ENCODE measurements around the gene MRPL55. TPM values are rescaled to one million over a fixed set of nuclear protein-coding genes. Genes with fewer than 3 reads are reported as not detected.
A peak's percentile ranks its signal among the peaks of the same experiment; 100 is the strongest.

Gene MRPL55
- total RNA-seq, 1 donor from 2014 or later = 47.5 TPM

GRCh38 chr1:228062812-228063211 is 46.3 kb downstream of the MRPL55 start:
- H3K27me3 Mint-ChIP-seq (ENCODE audit: unreplicated experiment) = peaks cover 26% of the 10 kb centered on the region
- no peak for DNase-seq (ENCODE audit: low spot score)
- peaks cover 4% of the 10 kb centered on the region for H3K9me3 Mint-ChIP-seq (ENCODE audit: unreplicated experiment)
- peaks cover 3% of the 10 kb centered on the region for H3K4me1 Mint-ChIP-seq (ENCODE audit: unreplicated experiment)
- H3K27ac Mint-ChIP-seq (ENCODE audit: unreplicated experiment) = no peak overlapping the region
- TF ChIP-seq, protein P1, sequence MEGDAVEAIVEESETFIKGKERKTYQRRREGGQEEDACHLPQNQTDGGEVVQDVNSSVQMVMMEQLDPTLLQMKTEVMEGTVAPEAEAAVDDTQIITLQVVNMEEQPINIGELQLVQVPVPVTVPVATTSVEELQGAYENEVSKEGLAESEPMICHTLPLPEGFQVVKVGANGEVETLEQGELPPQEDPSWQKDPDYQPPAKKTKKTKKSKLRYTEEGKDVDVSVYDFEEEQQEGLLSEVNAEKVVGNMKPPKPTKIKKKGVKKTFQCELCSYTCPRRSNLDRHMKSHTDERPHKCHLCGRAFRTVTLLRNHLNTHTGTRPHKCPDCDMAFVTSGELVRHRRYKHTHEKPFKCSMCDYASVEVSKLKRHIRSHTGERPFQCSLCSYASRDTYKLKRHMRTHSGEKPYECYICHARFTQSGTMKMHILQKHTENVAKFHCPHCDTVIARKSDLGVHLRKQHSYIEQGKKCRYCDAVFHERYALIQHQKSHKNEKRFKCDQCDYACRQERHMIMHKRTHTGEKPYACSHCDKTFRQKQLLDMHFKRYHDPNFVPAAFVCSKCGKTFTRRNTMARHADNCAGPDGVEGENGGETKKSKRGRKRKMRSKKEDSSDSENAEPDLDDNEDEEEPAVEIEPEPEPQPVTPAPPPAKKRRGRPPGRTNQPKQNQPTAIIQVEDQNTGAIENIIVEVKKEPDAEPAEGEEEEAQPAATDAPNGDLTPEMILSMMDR (IDR thresholded peaks at IDR 0.05; ENCODE audit: unreplicated experiment) = no peak
- peaks cover 5% of the 10 kb centered on the region for H3K36me3 Mint-ChIP-seq (ENCODE audit: low read depth, unreplicated experiment)
- no peak overlapping the region for H3K4me3 Mint-ChIP-seq (ENCODE audit: unreplicated experiment)

GRCh38 chr1:228062085-228062791 is 46.9 kb downstream of the MRPL55 start:
- H3K4me3 Mint-ChIP-seq (ENCODE audit: unreplicated experiment) = no peak overlapping the region
- TF ChIP-seq, protein P1 (IDR thresholded peaks at IDR 0.05; ENCODE audit: unreplicated experiment) = no peak
- peaks cover 3% of the 10 kb centered on the region for H3K4me1 Mint-ChIP-seq (ENCODE audit: unreplicated experiment)
- peaks cover 25% of the 10 kb centered on the region for H3K27me3 Mint-ChIP-seq (ENCODE audit: unreplicated experiment)
- DNase-seq (ENCODE audit: low spot score) = no peak
- H3K27ac Mint-ChIP-seq (ENCODE audit: unreplicated experiment) = no peak overlapping the region
- peaks cover 4% of the 10 kb centered on the region for H3K9me3 Mint-ChIP-seq (ENCODE audit: unreplicated experiment)
- peaks cover 5% of the 10 kb centered on the region for H3K36me3 Mint-ChIP-seq (ENCODE audit: low read depth, unreplicated experiment)

- Mint-ChIP-seq H3K9me3 (ENCODE audit: unreplicated experiment) (peaks cover 4% of the 10 kb centered on the region), H3K27me3 (ENCODE audit: unreplicated experiment) (peaks cover 23% of the 10 kb centered on the region), H3K27ac (ENCODE audit: unreplicated experiment) (no peak overlapping the region), H3K4me1 (ENCODE audit: unreplicated experiment) (peaks cover 3% of the 10 kb centered on the region), H3K36me3 (ENCODE audit: low read depth, unreplicated experiment) (peaks cover 5% of the 10 kb centered on the region), H3K4me3 (ENCODE audit: unreplicated experiment) (peak overlapping the region; percentile 7)
- TF ChIP-seq, protein P1 (IDR thresholded peaks at IDR 0.05; ENCODE audit: unreplicated experiment) = no peak
- no peak for DNase-seq (ENCODE audit: low spot score)
These were observed 47.6 kb downstream of the MRPL55 start for GRCh38 chr1:228061411-228062084.

- peaks cover 21% of the 10 kb centered on the region for H3K27me3 Mint-ChIP-seq (ENCODE audit: unreplicated experiment)
- no peak overlapping the region for H3K27ac Mint-ChIP-seq (ENCODE audit: unreplicated experiment)
- TF ChIP-seq, protein P1 (IDR thresholded peaks at IDR 0.05; ENCODE audit: unreplicated experiment) = no peak
- H3K36me3 Mint-ChIP-seq (ENCODE audit: low read depth, unreplicated experiment) = peaks cover 5% of the 10 kb centered on the region
- peaks cover 4% of the 10 kb centered on the region for H3K9me3 Mint-ChIP-seq (ENCODE audit: unreplicated experiment)
- DNase-seq (ENCODE audit: low spot score) = no peak
- peak overlapping the region; percentile 7 for H3K4me3 Mint-ChIP-seq (ENCODE audit: unreplicated experiment)
- peaks cover 3% of the 10 kb centered on the region for H3K4me1 Mint-ChIP-seq (ENCODE audit: unreplicated experiment)
These were observed 48.5 kb downstream of the MRPL55 start for GRCh38 chr1:228060458-228061190.

Data from endothelial cell (in vitro differentiated cells).